GM12873 (cell line): ENCODE measurements around the gene IGSF21.

ENCODE experiments used
- TF ChIP-seq, protein P1 (sequence below): IDR thresholded peaks from 2 replicates; pipeline ENCODE4 v1.5.1; 2012; ENCODE audit warnings: low read depth, mild to moderate bottlenecking, moderate library complexity, low read length, control low read depth; ENCODE audit not compliant: insufficient read depth; ENCODE audit errors: missing control alignments

The IGSF21 gene

DNA sequence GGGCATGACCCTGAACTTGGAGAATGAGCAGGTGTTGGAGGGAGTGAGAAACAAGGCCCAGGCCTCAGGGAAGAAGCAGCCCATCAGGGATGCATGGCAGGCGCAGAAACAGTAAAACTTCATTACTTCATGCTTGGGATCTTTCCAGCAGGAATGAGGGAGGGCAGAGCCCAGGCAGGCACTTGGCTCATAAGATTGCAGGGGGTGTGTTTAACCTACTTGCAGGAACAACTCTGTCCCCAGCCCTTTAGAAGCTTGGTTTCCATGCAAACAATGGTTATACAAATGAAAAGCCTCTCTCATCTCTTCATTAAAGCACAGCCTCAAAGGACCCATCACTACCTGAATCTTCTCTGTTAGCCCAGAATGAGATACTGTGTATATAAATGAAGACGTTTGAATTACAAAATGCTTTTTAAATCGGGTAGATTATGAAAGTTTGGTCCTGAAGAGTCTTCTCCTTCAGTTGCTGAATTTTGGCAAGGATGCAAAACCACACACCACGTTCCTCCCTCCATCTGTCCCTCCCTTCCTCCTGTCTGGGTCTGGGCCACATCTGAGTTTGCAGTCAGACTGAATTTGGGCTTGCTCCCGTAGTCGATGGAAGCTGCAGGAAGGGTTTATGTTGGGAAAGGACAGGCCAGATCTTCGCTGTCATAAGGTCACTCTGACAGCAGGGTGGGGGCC, 218.8 kb downstream of the IGSF21 start:
- TF ChIP-seq, protein P1, sequence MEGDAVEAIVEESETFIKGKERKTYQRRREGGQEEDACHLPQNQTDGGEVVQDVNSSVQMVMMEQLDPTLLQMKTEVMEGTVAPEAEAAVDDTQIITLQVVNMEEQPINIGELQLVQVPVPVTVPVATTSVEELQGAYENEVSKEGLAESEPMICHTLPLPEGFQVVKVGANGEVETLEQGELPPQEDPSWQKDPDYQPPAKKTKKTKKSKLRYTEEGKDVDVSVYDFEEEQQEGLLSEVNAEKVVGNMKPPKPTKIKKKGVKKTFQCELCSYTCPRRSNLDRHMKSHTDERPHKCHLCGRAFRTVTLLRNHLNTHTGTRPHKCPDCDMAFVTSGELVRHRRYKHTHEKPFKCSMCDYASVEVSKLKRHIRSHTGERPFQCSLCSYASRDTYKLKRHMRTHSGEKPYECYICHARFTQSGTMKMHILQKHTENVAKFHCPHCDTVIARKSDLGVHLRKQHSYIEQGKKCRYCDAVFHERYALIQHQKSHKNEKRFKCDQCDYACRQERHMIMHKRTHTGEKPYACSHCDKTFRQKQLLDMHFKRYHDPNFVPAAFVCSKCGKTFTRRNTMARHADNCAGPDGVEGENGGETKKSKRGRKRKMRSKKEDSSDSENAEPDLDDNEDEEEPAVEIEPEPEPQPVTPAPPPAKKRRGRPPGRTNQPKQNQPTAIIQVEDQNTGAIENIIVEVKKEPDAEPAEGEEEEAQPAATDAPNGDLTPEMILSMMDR: no peak

DNA sequence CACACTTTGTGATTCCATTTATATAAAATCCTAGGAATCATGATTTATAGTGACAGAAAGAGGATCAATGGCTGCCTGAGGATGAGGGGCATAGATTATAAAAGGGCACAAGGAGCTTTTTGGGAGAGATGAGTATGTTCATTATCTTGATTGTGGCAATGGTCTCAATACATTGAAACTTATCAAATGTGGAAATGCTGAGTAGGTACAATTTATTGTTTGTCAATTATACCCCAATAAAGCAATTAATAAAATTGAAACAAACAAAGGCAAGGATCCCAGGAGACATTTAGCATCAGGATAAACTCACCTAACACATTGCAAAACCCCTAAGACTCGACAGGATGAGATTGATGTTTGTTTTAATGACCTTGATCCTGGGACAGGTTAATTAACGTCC, 220.1 kb downstream of the IGSF21 start:
- TF ChIP-seq, protein P1: no peak

DNA sequence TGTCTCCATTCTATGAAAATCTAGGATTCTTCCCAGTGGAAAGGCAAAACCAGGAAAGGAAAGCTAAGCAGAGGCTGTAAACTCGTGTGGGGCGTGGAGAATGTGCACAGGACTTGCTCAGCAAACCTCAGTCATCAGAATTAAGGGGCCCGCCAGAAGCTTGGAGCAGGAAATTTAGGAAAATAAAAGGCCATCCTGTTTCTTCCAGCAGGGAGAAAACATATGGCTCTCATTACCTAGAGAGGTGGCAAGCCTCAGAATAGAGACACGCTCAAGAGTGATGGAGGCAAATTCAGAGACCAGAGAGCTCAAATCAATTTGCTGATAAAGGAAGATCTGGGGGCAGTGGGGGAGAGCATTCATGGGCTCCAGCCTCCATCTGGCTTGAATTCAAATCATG, 221.2 kb downstream of the IGSF21 start:
- TF ChIP-seq, protein P1: no peak

DNA sequence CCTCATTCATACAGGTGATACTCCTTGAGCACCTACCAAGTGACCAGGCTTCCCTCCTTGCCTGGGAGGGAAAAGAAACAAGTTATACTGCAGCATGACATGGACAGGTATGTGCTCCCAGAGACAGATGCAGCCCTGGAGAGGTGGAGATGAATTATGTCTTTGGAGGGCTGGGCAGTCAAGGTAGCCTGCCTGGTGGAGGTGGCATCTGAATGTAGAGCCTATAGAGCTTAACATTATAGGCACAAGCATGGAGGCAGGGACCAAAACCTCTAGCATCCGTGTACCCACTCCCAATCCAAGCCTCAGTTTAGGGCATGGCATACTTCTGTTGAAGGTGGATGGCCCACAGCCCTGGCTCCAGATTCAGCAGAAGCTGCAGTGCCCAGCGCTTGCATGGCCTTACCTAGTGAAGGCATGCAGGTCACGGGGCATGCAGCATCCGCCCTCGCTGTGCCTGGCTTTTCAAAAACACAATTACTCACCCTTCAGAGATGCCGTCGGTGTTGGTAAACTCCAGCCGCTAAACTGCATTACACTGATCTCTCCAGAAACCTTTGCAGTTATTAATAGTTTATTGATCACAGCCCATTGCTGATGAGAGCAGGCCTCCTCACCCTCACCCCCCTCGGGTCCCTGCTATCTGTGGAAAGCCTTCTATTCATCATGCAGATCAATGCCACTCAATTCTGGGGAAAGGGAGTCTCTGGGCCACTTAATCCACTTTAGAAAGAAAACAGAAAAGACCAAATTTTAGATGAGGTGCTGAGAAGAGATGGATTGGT, 222.1 kb downstream of the IGSF21 start:
- TF ChIP-seq, protein P1: no peak

DNA sequence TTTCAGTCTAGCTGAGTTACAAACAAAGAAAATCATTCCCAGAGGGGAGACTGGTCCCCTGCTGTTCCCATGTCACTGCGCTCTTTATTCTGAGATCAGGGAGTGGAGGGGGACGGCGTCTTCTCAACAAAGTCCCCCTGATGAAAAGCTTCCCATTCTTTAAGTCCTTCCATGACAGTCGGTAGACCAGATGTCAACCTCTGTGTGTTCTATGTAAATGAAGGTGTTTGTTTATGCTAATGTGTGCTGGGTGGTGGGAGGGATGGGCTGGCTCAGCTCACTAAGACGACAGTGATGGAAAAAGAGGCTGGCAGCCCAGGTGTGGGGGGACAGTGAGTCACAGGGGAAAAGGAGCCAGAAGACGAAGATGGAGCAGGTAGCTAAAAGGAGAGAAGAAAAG, 225.0 kb downstream of the IGSF21 start:
- TF ChIP-seq, protein P1: no peak

DNA sequence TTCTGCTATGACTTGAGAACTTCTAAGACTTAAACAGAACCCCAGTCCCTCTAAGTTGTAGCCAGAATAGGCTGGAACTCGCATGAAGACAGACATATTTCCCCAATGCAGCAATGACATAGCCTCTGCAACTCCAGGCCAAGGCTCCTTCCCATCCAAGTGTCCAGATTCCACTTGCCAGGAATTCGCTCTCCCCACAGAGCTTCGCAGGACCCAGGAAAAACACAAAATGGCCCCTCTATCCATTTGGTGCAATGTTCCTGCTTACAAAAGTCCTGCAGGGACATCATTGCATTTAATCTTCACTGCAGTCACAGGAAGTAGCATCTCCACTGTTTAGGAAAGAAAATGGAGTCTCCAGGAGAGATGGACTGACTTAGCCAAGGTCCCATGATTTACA, 225.6 kb downstream of the IGSF21 start:
- TF ChIP-seq, protein P1: no peak

DNA sequence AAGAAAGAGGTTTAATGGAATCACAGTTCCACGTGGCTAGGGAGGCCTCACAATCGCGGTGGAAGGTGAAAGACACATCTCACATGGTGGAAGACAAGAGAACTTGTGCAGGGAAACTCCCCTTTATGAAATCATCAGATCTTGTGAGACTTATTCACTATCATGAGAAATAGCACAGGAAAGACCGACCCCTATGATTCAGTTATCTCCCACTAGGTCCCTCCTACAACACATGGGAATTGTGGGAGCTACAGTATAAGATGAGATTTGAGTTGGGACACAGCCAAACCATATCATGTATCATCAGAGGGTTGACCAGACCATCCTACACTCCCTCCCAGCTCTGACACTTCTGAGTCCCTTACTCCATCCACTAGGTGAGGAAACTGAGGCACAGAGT, 229.2 kb downstream of the IGSF21 start:
- TF ChIP-seq, protein P1: no peak
